ENCODE measurements around the gene EHBP1.
"Not testable (repeated sequence)": the region's sequence is repeated elsewhere in the genome, so short reads cannot be mapped to it uniquely, and the experiment has no call there.

Gene EHBP1

DNA sequence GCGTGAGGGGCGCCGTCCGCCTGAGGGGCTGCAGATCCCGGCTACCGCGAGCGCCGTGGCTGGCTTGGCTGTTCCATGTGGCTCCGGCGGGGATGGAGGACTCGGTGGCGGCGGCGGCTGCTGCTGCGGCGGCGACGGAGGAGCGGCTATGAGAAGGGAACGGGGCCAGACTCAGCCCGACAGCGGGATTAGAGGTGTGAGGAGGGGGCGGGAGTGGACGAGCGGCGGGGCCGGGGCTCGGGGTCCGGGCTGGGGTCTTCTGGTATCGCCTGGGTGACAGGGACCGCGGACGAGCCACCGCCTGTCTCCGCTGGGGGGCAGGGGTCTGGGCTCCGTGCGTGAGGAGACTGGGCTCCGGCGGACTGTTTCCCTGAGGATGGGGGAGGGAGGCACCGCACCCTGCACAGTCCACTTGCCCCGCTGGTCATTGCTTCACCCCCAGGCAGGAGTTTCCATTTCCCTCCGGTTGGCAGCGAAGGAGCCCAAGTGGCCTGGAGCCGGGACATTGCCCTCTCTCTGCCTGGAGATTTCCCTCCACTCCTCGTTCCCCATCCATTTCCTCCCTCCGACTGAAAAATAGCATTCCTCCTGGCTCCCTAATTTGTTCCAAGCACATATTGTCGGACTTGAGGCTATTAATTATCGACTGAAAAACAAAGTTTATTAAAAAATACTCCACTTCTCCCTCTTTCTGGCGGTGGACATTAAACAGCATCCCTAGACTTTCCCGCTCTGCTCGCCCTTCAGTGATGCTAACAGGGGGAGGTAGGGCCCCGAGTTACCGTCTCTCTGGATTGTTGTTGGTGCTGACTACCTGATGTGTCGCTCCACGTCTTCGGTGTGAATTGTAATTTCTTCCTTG lies 577 bp downstream of the EHBP1 start:
- peak; percentile 28 to 37 for DNase-seq

GRCh38 chr2:62706721-62707521 lies 1.4 kb downstream of the EHBP1 start:
- DNase-seq = no peak

GRCh38 chr2:62708751-62709150 lies 3.2 kb downstream of the EHBP1 start:
- no peak for DNase-seq

- DNase-seq = no peak
These were observed 6.5 kb downstream of the EHBP1 start for GRCh38 chr2:62711832-62712494.

DNA sequence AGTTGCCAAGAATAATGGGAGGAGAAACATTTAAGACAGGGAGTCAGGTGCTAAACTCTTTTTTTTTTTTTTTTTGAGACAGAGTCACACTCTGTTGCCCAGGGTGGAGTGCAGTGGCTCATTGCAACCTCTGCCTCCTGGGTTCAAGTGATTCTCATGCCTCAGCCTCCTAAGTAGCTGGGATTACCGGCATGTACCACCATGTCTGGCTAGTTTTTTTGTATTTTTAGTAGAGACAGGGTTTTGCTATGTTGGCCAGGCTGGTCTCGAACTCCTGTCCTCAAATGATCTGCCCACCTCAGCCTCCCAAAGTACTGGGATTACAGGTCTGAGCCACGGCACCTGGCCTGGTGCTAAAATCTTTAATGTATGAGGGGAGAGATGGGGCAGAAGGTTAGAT lies 7.7 kb downstream of the EHBP1 start:
- DNase-seq = not testable (repeated sequence)

- DNase-seq = no peak
These were observed 8.3 kb downstream of the EHBP1 start for GRCh38 chr2:62713837-62714236.

GRCh38 chr2:62716768-62717167 lies 11.3 kb downstream of the EHBP1 start:
- DNase-seq = no peak

DNA sequence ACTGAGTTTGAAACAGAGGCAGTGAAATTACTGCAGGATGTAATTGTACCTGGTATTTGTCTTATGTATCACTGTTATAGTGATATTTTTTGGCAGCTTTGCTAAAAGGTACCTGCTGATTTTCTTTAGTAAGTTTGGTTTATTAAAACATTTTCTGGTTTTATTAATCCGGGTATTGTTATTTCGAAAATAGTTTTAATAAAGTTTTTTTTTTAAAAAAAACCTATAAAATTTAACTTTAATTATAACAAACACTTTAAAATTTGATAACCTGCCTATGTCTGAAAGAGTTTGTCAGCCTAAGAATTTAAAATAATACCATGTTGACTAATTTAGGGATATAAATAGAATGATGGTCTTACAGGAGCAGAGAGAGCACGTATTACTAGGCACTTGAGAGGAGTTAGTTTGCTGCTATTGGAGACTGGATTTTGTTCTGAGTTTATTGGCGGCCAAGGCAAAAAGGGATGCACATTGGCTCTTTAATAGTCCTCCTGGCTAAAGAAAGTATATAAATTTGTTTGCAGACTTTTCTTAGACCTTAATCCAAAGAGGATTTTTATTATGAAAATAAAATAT lies 12.1 kb downstream of the EHBP1 start:
- no peak for DNase-seq

DNA sequence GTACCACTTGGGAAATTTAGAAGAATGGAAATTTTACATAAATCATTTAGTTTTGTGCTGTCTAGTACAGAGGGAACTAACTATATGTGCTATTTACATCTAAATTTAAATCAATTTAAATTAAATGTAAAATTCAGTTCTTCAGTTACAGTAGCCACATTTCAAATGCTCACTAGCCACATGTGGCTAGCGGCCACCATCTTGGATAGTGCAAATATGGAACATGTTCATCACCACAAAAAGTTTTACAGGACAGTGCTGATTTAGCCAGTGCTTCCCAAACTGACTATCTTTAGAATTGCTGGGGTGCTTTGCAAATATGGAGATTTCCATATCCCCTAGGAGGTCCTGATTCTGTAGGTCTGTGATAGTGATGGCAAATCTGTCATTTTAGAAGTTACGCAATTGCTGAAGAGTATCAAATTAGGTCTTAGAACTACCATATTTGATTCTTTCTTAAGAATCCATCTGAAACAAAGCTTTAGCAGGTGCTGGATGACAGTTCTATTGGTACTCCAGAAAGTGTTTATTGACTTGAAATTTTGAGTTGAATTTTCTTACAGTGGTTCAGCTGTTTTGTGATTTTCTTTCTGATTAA lies 12.8 kb downstream of the EHBP1 start:
- DNase-seq = no peak

DNA sequence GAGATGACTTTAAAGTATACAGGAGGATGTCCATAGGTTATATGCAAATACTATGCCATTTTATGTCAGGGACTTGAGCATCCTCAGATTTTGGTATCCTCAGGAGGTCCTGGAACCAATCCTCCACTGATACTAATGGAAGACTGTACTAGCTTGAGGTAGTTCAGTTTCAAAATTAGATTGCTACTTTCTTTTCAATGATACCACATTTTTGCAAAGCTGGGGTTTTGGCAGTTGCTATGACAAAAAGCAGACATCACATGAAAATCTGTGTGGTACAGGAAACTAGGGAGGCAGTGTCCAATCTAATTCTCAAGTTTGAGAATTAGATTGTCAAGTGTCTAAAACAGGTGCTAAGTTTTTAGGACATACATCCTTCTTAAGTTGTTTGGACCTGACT lies 14.2 kb downstream of the EHBP1 start:
- DNase-seq = no peak

- no peak for DNase-seq
These were observed 17.2 kb downstream of the EHBP1 start for GRCh38 chr2:62722679-62723078.

- DNase-seq = no peak
These were observed 17.7 kb downstream of the EHBP1 start for GRCh38 chr2:62723253-62723652.

GRCh38 chr2:62724106-62724505 lies 18.6 kb downstream of the EHBP1 start:
- DNase-seq = no peak

- DNase-seq = peak in 1 of 2 experiments; percentile 8
These were observed 19.6 kb downstream of the EHBP1 start for GRCh38 chr2:62724886-62725711.

GRCh38 chr2:62725712-62726055 lies 20.2 kb downstream of the EHBP1 start:
- no peak for DNase-seq

GRCh38 chr2:62727259-62727867 lies 21.9 kb downstream of the EHBP1 start:
- DNase-seq = no peak

GRCh38 chr2:62727876-62728566 lies 22.5 kb downstream of the EHBP1 start:
- DNase-seq = no peak

GRCh38 chr2:62731275-62731674 lies 25.8 kb downstream of the EHBP1 start:
- DNase-seq = no peak

- DNase-seq = no peak
These were observed 26.8 kb downstream of the EHBP1 start for GRCh38 chr2:62732262-62732777.

- DNase-seq = no peak
These were observed 28.0 kb downstream of the EHBP1 start for GRCh38 chr2:62733546-62733945.
